Mucosa of stomach (tissue), 1 donor: Measurements from ENCODE around the gene GLE1.

Experiments
- H3K27me3 ChIP-seq: one replicate; pipeline ENCODE4 v1.7.0; 2013; ENCODE audit warnings: mild to moderate bottlenecking, low read length; ENCODE audit not compliant: control insufficient read depth, insufficient read depth
- H3K36me3 ChIP-seq: one replicate; pipeline ENCODE4 v1.7.0; 2013; ENCODE audit warnings: low read length; ENCODE audit not compliant: control insufficient read depth, insufficient read depth
- H3K4me1 ChIP-seq: one replicate; pipeline ENCODE4 v1.7.0; 2013; ENCODE audit warnings: mild to moderate bottlenecking, low read length; ENCODE audit not compliant: control insufficient read depth, insufficient read depth
- H3K4me3 ChIP-seq: one replicate; pipeline ENCODE4 v1.7.0; 2013; ENCODE audit warnings: low read length
- H3K9ac ChIP-seq: one replicate; pipeline ENCODE4 v1.7.0; 2013; ENCODE audit warnings: mild to moderate bottlenecking, low read length, moderate library complexity
- H3K9me3 ChIP-seq: one replicate; pipeline ENCODE4 v1.7.0; 2013; ENCODE audit warnings: mild to moderate bottlenecking, low read length, moderate library complexity; ENCODE audit not compliant: control insufficient read depth
- donor health status: Pancreatic carcinoma.

The GLE1 gene

GRCh38 chr9:128482186-128482585 lies 22.3 kb upstream of the GLE1 start:
- no peaks in the 10 kb centered on the region for H3K9me3 ChIP-seq
- no peaks in the 10 kb centered on the region for H3K36me3 ChIP-seq
- H3K4me1 ChIP-seq = no peaks in the 10 kb centered on the region
- no peak overlapping the region for H3K9ac ChIP-seq
- H3K27me3 ChIP-seq = no peaks in the 10 kb centered on the region
- no peak overlapping the region for H3K4me3 ChIP-seq

GRCh38 chr9:128484686-128485413 lies 19.7 kb upstream of the GLE1 start:
- H3K27me3 ChIP-seq = no peaks in the 10 kb centered on the region
- no peaks in the 10 kb centered on the region for H3K36me3 ChIP-seq
- H3K4me3 ChIP-seq = no peak overlapping the region
- no peak overlapping the region for H3K9ac ChIP-seq
- H3K9me3 ChIP-seq = no peaks in the 10 kb centered on the region
- no peaks in the 10 kb centered on the region for H3K4me1 ChIP-seq

DNA sequence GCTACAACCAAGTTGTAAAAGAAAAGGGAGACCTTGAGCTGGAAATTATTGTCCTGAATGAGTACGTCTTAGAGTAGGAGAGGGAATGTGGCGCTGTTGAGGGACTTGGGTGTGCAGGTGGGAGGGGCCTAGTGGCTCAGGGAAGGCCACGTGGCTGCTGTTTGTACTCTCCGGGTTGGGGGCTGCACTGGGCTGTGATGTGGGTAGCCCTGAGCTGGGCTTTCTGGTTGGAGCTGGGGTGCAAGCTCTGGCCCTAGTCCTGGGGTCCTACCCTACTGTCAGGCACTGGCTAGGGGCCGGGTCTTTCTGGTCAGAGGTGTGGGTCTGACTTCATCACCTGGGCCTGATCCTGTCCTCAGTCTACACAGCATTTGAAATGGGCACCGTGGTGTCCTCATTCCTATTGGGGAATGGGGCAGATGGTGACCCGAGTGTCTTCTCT lies 19.1 kb upstream of the GLE1 start:
- Histone ChIP-seq H3K9me3 (no peaks in the 10 kb centered on the region), H3K9ac (no peak overlapping the region), H3K4me3 (no peak overlapping the region), H3K4me1 (no peaks in the 10 kb centered on the region), H3K36me3 (no peaks in the 10 kb centered on the region), H3K27me3 (no peaks in the 10 kb centered on the region)

DNA sequence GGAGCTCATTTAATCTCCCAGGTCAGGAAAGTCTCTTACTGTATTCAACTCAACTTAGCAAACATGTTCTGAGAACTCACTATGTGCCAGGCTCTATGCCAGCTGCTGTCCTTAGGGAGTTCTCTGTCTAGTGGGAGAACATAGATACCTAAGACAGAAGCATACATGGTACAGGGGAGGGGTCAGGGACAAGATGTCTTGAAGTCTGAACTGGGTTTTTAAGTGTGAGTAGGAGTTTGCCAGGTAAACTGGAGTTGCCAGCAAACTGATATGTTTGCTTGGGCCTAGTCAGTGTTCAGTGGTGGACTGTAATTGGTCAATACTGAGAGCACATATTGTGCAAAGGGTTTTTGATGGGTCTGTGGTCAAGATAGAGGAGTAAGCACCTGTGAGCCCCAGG lies 18.3 kb upstream of the GLE1 start:
- H3K36me3 ChIP-seq = no peaks in the 10 kb centered on the region
- no peaks in the 10 kb centered on the region for H3K27me3 ChIP-seq
- no peaks in the 10 kb centered on the region for H3K4me1 ChIP-seq
- no peak overlapping the region for H3K9ac ChIP-seq
- H3K4me3 ChIP-seq = no peak overlapping the region
- H3K9me3 ChIP-seq = no peaks in the 10 kb centered on the region

GRCh38 chr9:128493424-128493823 lies 11.1 kb upstream of the GLE1 start:
- Histone ChIP-seq H3K27me3 (no peaks in the 10 kb centered on the region), H3K9ac (no peak overlapping the region), H3K36me3 (no peaks in the 10 kb centered on the region), H3K9me3 (no peaks in the 10 kb centered on the region), H3K4me1 (no peaks in the 10 kb centered on the region), H3K4me3 (no peak overlapping the region)

DNA sequence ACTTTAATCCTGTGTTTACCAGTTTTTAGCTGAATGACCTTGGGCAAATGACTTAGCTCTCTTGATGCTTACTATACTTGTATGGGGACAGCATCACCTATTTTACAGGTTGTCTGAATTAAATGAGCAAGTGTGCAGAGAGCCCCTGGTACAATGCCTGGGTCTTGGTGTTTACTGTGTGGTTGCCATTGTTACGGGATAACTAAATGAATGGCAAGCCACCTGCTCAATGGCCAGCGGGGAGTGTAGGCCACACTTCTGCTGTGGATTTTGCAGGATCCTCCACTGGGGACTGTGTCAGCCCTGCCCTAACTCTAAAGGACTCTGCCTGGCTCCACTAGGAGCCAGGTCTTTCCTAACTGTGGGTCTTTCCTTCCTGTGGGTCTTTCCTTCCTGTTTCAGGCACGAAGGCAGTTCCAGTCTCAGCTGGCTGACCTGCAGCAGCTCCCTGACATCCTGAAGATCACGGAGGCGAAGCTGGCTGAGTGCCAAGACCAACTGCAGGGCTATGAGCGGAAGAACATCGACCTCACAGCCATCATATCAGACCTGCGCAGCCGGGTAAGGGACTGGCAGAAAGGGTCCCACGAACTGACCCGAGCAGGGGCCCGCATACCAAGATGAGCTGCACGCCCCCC lies 10.3 kb upstream of the GLE1 start:
- H3K4me1 ChIP-seq = no peaks in the 10 kb centered on the region
- H3K9me3 ChIP-seq = no peaks in the 10 kb centered on the region
- no peaks in the 10 kb centered on the region for H3K27me3 ChIP-seq
- H3K36me3 ChIP-seq = no peaks in the 10 kb centered on the region
- no peak overlapping the region for H3K9ac ChIP-seq
- no peak overlapping the region for H3K4me3 ChIP-seq

DNA sequence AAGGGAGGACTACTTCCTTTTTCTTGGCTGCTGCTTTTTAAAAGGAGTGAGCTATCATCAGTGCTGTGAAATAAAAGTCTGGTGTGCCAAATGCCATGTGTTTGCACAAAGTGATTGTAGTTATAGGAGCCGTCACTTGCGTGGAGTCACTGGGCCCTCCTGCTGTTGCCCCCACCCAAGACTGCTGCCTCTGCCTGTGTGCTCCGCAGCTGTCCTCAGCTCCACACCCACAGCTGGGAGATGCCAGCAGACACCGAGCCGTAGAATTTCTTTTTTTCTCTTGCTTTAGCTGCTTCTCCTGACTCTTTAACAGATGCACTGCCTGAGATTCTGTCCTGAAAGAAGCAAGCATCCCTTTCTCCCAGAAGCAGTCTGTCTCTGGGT lies 9.8 kb upstream of the GLE1 start:
- H3K9me3 ChIP-seq = no peaks in the 10 kb centered on the region
- H3K9ac ChIP-seq = no peak overlapping the region
- no peaks in the 10 kb centered on the region for H3K27me3 ChIP-seq
- H3K4me3 ChIP-seq = no peak overlapping the region
- H3K4me1 ChIP-seq = no peaks in the 10 kb centered on the region
- no peaks in the 10 kb centered on the region for H3K36me3 ChIP-seq

- H3K9me3 ChIP-seq = no peaks in the 10 kb centered on the region
- H3K4me1 ChIP-seq = no peaks in the 10 kb centered on the region
- no peak overlapping the region for H3K9ac ChIP-seq
- H3K4me3 ChIP-seq = no peak overlapping the region
- H3K27me3 ChIP-seq = no peaks in the 10 kb centered on the region
- H3K36me3 ChIP-seq = no peaks in the 10 kb centered on the region
These were observed 9.2 kb upstream of the GLE1 start for GRCh38 chr9:128495296-128495695.

GRCh38 chr9:128495804-128496417 lies 8.6 kb upstream of the GLE1 start:
- Histone ChIP-seq H3K9me3 (no peaks in the 10 kb centered on the region), H3K36me3 (no peaks in the 10 kb centered on the region), H3K4me3 (no peak overlapping the region), H3K27me3 (no peaks in the 10 kb centered on the region), H3K4me1 (no peaks in the 10 kb centered on the region), H3K9ac (no peak overlapping the region)

DNA sequence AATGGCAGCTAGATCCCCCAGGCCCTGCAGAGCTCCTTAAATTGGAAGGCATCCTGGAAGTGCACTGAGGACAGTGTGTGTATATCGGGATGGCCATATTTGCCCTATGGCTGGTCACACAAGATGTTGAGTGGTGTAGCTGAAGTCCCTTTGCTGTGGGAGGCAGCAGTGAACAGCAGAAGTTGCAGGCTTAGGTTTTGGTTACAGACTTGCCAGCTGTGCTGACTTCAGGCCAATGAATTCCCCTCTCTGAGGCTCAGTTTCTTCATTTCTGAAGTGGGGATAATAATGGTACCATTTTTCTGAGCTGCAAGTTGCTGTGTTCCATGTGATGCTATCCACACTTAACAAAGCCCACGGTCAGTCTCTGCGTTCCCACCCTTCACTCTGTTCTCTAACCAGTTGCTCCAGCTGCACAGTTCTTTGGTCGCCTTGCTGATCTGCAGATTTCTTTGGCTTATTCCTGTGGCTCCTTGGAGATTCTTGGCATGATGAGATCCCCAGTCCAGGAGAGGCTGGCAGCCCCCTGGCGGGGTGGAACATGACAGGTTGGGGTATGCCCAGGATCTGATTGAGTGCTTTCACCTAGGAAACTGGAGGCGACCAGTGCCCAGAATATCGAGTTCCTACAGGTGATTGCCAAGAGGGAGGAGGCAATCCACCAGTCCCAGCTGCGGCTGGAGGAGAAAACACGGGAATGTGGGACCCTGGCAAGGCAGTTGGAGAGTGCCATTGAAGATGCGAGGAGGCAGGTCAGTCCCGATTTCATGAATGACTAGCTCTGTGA lies 6.5 kb upstream of the GLE1 start:
- no peaks in the 10 kb centered on the region for H3K4me1 ChIP-seq
- H3K36me3 ChIP-seq = no peaks in the 10 kb centered on the region
- no peak overlapping the region for H3K9ac ChIP-seq
- no peaks in the 10 kb centered on the region for H3K9me3 ChIP-seq
- no peaks in the 10 kb centered on the region for H3K27me3 ChIP-seq
- no peak overlapping the region for H3K4me3 ChIP-seq

DNA sequence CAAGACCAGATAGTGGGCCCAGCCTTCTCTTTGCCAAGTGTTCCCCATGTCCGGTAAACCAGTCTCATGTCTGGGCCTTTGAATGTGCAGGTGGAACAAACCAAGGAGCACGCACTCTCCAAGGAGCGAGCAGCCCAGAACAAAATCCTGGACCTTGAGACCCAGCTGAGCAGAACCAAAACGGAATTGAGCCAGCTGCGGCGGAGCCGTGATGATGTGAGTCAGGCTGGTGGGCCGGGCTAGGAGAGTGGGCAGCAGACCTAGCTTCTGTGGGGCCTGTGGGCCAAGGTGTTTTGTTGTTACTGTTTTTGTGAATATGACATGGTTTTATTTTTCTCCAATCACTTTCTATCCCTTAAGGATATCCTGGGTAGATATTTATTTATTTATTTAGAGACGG lies 5.6 kb upstream of the GLE1 start:
- no peak overlapping the region for H3K9ac ChIP-seq
- H3K9me3 ChIP-seq = no peaks in the 10 kb centered on the region
- no peaks in the 10 kb centered on the region for H3K27me3 ChIP-seq
- H3K4me1 ChIP-seq = peaks cover 6% of the 10 kb centered on the region
- no peak overlapping the region for H3K4me3 ChIP-seq
- no peaks in the 10 kb centered on the region for H3K36me3 ChIP-seq

DNA sequence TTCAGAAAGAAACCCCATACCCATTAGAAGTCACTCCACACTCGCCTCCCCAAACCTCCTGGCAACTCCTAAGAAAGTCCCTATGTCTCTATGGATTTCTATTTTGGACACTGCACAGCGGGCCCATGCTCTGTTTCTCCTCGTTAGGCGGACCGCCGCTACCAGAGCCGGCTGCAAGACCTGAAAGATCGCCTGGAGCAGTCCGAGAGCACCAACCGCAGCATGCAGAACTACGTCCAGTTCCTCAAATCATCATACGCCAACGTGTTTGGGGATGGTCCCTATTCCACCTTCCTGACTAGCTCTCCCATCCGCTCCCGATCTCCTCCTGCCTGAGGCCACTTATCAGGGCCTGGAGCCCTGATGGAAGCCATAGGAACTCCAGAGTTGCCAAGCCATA lies 4.6 kb upstream of the GLE1 start:
- no peaks in the 10 kb centered on the region for H3K36me3 ChIP-seq

More for the DNA sequence above, 4.6 kb upstream of the GLE1 start:
- Histone ChIP-seq H3K27me3 (no peaks in the 10 kb centered on the region), H3K4me1 (peaks cover 7% of the 10 kb centered on the region), H3K9ac (no peak overlapping the region), H3K4me3 (no peak overlapping the region), H3K9me3 (no peaks in the 10 kb centered on the region)
